Measurements from ENCODE around the gene ANTXR2.
A peak's percentile ranks its signal among the peaks of the same experiment; 100 is the strongest.

Gene ANTXR2

DNA sequence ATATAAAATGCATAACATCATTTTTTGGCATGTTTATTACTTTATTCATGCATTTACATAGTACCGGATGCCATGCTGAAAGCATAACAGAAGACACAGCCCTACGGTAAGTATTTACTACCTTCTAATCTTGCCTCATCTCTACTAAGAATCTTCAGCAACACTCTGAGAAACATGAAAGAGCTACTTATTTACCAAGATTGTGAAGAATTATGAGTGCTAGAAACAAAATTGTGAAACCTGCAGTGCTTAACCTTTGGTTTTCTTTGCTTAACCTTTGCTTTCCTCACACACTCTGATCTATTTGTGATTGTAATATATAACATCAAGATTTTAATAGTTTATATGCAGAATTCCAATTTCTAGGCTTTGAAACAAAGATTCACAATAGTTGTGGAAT, 7.4 kb downstream of the ANTXR2 start:
- DNase-seq, result no peak

GRCh38 chr4:80062527-80062926, 10.5 kb downstream of the ANTXR2 start:
- DNase-seq, result no peak

GRCh38 chr4:80060804-80061203, 12.2 kb downstream of the ANTXR2 start:
- no peak for DNase-seq

DNA sequence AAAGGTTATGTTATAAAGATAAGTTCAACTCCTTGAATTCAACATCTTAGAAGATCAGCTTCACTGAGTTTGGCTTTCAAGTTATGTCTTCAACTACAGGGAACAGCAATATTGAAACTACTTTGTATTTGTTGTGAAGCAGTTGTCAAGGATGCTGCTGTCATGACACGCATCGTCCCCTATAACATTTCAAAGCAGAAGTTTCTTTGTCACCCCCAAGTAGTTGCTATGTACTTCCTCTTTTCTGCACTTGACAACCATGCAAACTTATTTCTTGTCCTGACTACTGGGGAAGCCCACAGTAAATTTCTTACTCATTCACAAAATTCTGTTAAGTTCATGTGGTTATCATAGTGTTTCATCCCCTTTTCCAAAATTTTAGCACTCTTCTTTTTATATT, 14.3 kb downstream of the ANTXR2 start:
- DNase-seq, result peak; percentile 87

DNA sequence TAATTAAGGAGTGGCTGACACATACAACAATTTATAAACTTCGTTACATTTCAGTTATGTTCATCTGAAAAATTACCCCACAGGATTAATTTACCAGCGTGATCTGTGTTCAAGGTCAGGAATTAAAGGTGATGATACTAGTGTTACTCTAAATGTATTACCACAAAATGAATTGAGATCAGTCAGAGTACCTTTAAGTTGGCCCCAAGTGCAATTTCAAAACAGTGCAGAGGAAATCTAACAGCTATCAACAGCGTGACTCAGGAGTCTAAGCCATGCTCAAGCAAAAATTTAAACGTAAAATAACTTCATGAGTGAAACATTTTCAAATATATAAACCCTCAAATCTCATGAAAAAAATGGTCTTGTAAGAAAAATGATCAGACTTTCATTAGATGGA, 18.7 kb downstream of the ANTXR2 start:
- DNase-seq, result no peak

GRCh38 chr4:80053140-80053910, 19.7 kb downstream of the ANTXR2 start:
- no peak for DNase-seq

DNA sequence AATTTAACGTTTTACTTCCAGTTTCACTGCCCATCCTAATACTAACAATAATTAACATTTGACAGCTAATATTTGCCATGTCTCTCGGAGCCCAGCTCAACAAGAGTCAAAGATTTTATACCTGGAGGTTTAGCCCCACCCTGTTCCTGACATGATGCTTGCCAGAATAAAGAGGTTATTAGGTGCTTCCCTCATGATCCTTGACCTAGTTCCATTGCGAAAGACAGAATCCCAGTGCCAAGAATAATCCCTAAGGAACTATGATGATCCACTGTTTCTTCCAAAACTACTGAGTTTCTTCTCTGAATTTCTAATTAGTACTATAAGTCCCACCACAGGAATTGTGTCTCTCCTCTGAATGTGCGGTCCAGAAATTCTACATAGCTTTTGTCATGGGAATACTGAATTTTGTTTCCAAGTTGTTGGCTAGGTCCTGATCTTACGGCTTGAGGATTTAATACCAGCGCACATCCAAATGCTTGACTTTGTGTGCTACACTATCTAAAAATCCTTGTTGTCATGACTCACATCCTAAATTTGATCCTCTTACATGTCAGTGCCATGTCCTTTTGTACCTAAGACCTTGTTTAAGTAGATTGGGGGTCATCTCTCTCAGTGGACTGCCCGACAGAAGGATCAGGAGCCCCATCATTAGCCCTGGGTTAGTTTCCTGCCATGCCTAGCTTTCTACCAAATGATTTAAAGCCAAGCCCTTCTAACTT, 23.1 kb downstream of the ANTXR2 start:
- no peak for DNase-seq

DNA sequence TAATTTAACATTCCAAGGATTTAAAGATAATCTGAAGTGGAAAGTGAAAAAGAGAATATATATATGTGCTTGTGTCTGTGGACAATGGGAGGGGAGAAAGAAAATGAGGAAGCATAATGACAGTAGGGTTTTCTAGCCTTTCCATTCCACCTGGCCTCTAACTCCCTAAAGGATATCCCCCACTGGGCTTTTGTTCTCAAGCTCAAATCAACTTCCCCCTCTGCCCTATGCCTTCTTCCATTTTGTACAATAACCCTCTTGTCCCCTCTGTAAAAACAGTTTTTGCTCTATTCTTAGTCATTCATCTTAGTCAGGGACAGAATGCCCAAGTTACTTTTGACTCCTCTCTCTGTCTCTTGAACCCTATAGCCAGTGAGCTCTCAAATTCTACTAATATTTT, 23.6 kb downstream of the ANTXR2 start:
- DNase-seq, result no peak

- DNase-seq, result no peak
Measured at GRCh38 chr4:80045786-80046185, 27.2 kb downstream of the ANTXR2 start.

DNA sequence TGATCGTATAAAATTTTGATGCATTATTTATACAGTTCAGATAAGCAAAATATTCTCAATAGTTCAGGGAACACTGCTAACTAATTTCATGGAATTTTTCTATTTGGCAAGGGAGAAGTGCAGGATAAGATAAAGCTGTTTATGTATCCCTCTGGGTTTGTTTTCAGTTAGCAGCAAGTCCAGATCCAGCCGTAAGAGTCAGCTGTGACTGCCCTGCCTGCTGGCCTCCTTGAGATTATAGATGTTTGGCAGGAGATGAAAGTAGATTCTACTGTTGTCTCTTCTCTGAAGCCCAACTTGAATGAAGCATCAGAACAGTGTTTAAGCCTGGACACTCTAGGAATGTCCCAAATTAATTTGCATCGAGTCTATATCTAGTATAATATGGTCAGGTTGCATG, 29.5 kb downstream of the ANTXR2 start:
- no peak for DNase-seq

DNA sequence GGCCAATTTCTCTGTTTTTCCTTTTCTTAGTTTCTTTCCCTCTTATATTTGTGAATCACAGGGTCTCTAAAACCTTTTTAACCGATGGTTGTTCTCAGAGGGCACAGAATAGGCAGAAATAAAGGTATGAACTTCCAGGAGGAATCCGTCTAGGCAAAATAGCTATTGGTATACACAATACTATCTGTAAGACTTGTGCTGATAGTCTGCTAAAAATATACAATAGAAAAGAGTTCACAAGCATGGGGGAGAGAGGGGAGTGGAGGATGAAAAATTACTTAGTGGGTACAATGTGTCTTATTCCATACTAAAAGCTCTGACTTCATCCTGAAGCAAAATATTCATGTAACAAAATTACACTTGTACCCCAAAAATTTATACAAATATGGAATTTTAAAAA, 30.2 kb downstream of the ANTXR2 start:
- no peak for DNase-seq

DNA sequence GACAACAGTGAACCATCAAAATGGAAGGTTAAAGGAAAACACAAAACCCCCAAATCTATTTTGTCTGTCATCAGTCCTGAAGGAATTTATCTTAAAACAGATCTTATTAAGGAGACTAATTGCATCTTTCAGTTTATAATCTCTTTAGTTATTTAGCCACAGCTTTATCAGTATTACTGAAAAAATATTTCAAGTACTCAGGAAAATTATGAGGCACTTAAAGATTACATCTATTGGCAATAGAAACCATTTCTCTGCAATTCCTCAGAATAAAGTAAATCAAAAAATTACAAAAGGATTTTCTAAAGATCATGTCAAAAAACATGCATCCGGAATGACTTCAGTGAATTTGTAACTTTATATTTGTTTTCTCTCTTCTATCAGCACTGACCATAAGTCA, 35.2 kb downstream of the ANTXR2 start:
- no peak for DNase-seq

- DNase-seq, result no peak
Measured at GRCh38 chr4:80036949-80037685, 35.9 kb downstream of the ANTXR2 start.

DNA sequence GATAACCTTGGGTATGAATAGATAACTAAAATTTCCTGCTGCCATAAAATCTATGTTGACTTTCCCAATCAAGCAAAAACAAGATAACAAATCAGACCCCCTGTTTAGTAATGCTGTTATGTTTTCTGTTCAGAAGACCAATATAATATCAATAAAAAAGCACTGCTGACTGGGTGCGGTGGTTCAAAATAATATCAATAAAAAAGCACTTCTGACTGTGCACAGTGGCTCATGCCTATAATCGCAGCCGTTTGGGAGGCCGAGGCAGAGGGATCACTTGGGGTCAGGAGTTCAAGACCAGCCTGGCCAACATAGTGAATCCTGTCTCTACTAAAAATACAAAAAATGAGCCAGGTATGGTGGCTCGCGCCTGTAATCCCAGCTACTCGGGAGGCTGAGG, 36.7 kb downstream of the ANTXR2 start:
- no peak for DNase-seq

DNA sequence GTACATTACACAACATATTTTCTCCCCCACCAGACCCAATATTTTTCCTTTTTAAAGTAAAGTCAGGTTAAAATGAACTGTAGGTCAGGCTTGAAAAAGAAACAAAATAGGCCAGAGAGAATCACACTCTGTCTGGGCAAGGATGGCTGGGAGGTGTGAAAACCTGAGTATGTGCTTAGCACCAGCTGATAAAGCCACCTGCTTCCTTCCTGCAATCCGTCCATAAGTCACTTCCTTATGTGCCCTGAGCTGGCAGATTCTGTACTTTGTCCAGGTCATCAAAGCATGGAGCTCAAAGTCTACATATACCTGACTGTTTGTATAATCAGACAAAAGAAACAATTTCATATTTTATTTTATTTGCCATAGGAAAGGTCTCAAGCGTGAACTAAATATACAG, 37.7 kb downstream of the ANTXR2 start:
- DNase-seq, result peak; percentile 28

- DNase-seq, result no peak
Measured at GRCh38 chr4:80033581-80033980, 39.4 kb downstream of the ANTXR2 start.

GRCh38 chr4:80029364-80029763, 43.7 kb downstream of the ANTXR2 start:
- no peak for DNase-seq

GRCh38 chr4:80027611-80028010, 45.4 kb downstream of the ANTXR2 start:
- DNase-seq, result no peak

- no peak for DNase-seq
Measured at GRCh38 chr4:80026100-80026499, 46.9 kb downstream of the ANTXR2 start.

GRCh38 chr4:80024335-80024734, 48.7 kb downstream of the ANTXR2 start:
- no peak for DNase-seq

GRCh38 chr4:80022282-80022681, 50.7 kb downstream of the ANTXR2 start:
- DNase-seq, result no peak

DNA sequence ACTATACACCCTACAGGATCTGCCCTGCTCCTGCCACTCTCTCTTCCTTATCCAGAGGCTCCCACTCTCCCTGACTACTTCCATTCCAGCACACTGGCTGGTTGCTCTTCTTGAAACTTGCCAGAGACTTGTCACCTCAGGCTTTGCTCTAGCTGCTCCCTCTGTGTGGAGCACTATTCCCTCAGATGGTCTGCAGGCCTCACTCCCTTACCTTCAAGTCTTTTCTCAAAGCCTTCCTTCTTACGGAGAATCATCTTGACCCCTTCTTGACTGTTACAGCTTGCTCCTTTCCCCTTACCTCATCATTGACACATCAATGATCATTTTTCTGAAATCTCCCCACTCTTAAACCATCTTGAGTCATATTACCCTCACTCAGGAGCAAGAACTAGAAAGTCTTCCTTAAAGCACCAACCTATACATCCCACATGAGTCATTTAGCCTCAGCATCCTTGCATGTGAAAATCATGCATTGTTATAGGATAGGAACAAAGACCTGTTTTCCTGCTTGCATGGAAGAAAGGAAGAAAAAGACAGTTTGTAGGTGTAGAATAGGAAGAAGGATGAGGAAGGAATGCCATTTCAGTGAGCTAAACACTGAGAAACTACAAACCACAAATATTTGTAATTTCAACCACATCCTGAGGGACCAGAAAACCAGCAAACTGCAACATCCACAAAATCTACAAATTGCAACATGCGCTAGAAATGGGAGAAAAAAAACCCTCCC, 55.7 kb downstream of the ANTXR2 start:
- peak; percentile 21 for DNase-seq

DNA sequence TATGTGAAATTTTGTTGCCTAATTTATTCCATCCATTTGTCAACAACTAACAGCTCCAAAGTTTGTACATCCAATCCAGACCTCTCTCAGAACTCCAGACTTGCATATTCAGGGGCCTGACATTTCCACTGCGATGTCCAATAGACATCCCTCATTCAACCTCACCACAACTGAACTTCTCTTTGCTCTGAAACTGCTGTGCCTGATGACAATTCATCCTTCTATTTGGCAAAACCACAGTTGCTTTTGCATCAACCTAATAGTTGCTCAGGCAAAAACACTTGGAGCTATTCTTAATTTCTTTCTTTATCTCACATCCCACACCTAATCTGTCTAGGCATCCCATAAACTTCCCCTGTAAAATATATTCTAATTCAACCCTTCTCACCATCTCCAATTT, 56.5 kb downstream of the ANTXR2 start:
- no peak for DNase-seq

All from CD4-positive, alpha-beta T cell treated with Interleukin-10 for 1 hour (primary cell).